Measurements from ENCODE around the gene ZNF92.

GRCh38 chr7:65444899-65445823 lies 71.5 kb downstream of the ZNF92 start:
- TF ChIP-seq GATA3 (IDR thresholded peaks at IDR 0.05; ENCODE audit: low read depth, low read length): no peak
- no peak for TF ChIP-seq GATA2 (IDR thresholded peaks at IDR 0.05; ENCODE audit: low read depth, low read length)
